Measurements from ENCODE around the gene MAMLD1. TPM values are rescaled to one million over a fixed set of nuclear protein-coding genes. Genes with fewer than 3 reads are reported as not detected.

MAMLD1 gene
- total and polyA plus RNA-seq, 12 donors: 1.4 to 11.2 (median 6.5) TPM

GRCh38 chrX:150436195-150436594 is 73.1 kb downstream of the MAMLD1 start:
- Histone ChIP-seq H3K9me3 (replicated peaks in 1 of 3) (no peaks in the 10 kb centered on the region), H3K4me1 (replicated peaks in 1 of 2) (no peaks in the 10 kb centered on the region), H3K27ac (no peak overlapping the region), H3K27me3 (no peaks in the 10 kb centered on the region), H3K36me3 (replicated peaks in 1 of 2) (no peaks in the 10 kb centered on the region), H3K4me3 (no peak overlapping the region)
- TF ChIP-seq POLR2A (IDR thresholded peaks at IDR 0.05) (no peak), CTCF (IDR thresholded peaks at IDR 0.05) (no peak)
- intact Hi-C loops (cut with DNase I): no loop called here
- DNase-seq: no peak

- H3K4me1 ChIP-seq (replicated peaks in 1 of 2): no peaks in the 10 kb centered on the region
- intact Hi-C loops (cut with DNase I): no loop called here
- H3K27ac ChIP-seq: no peak overlapping the region
- no peak for TF ChIP-seq CTCF (IDR thresholded peaks at IDR 0.05)
- no peak for TF ChIP-seq POLR2A (IDR thresholded peaks at IDR 0.05)
- no peaks in the 10 kb centered on the region for H3K36me3 ChIP-seq (replicated peaks in 1 of 2)
- H3K9me3 ChIP-seq (replicated peaks in 1 of 3): no peaks in the 10 kb centered on the region
- H3K4me3 ChIP-seq: no peak overlapping the region
- WGBS, 4 donors: 74 to 91% (median 82%) methylated on average over 2 of the region's 2 CpGs
- H3K27me3 ChIP-seq: no peaks in the 10 kb centered on the region
- DNase-seq: no peak
Measured at GRCh38 chrX:150438165-150438564, 75.0 kb downstream of the MAMLD1 start.

GRCh38 chrX:150446151-150446550 is 83.0 kb downstream of the MAMLD1 start:
- intact Hi-C loops (cut with DNase I): no loop called here
- H3K36me3 ChIP-seq (replicated peaks in 1 of 2): no peaks in the 10 kb centered on the region
- peaks cover 5% of the 10 kb centered on the region for H3K27me3 ChIP-seq
- no peak for DNase-seq
- H3K9me3 ChIP-seq (replicated peaks in 1 of 3): no peaks in the 10 kb centered on the region
- TF ChIP-seq POLR2A (IDR thresholded peaks at IDR 0.05): no peak
- TF ChIP-seq CTCF (IDR thresholded peaks at IDR 0.05): no peak
- no peak overlapping the region for H3K4me3 ChIP-seq
- WGBS, 4 donors: 60 to 83% (median 68%) methylated on average over 2 of the region's 2 CpGs
- no peaks in the 10 kb centered on the region for H3K4me1 ChIP-seq (replicated peaks in 1 of 2)
- no peak overlapping the region for H3K27ac ChIP-seq

GRCh38 chrX:150446995-150447394 is 83.9 kb downstream of the MAMLD1 start:
- TF ChIP-seq CTCF (IDR thresholded peaks at IDR 0.05) (no peak), POLR2A (IDR thresholded peaks at IDR 0.05) (no peak)
- no peak for DNase-seq
- Histone ChIP-seq H3K4me1 (replicated peaks in 1 of 2) (no peaks in the 10 kb centered on the region), H3K27ac (no peak overlapping the region), H3K9me3 (replicated peaks in 1 of 3) (no peaks in the 10 kb centered on the region), H3K36me3 (replicated peaks in 1 of 2) (no peaks in the 10 kb centered on the region), H3K4me3 (no peak overlapping the region), H3K27me3 (peaks cover 5% of the 10 kb centered on the region)
- intact Hi-C loops (cut with DNase I): no loop called here
- 47 to 83% (median 64%) methylated on average over 1 of the region's 1 CpG for WGBS, 4 donors
